ENCODE data around the gene LCE6A.

Gene LCE6A

DNA sequence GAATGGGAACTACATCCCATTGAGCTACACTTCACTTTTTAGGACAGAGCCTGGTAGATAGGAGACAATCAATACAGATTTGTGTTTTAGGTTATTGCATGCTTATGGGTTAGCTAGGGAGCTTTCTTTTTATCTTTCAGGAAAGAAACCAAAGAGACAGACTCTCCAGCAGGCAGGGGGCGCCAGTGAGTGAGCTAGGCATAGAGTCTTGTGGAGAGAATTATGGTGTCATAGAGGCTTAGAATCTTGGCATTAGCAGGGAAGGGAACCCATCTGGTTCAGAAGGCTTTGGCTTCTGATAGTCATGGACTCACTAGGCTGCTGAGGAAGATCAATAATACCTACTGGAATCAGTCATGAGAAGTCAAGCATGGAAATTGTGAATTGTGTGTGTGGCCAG lies 35.4 kb downstream of the LCE6A start, which contains the start of gene SMCP:
SMCP (plus strand) TSS at position 281 of the 400 bp plus-strand sequence. CDS start 6,101 bp downstream, outside the sequence.
- DNase-seq = no peak

DNA sequence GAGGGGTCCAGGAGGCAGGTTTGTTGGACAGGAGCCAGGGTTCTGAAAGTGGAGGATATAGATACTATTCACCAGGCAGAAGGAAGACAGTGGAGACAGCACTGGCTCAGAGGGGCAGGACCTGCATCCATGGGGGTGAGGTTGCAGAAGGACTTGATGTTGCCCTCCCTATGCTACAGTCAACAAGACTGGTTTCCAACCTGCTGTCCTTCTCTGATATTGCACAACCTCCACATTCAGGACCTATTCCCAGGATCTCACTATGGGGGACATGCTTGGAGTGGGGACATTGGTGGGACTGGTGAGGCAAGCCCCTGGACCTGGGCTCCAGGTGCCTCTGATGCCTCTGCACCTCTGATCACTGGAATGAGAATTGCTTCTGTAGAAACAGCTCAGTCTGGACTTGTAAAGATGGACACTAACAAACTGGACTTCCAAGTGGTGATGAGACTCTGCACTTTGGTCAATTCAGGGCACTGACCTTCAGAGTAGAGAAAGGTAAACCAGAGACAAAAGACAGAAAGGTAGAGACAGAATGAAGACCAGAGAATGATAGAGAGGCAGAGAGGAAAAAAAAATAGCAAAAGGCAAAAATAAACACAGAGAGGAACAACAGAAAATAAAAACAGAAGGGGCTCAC lies 37.0 kb downstream of the LCE6A start:
- DNase-seq = no peak

DNA sequence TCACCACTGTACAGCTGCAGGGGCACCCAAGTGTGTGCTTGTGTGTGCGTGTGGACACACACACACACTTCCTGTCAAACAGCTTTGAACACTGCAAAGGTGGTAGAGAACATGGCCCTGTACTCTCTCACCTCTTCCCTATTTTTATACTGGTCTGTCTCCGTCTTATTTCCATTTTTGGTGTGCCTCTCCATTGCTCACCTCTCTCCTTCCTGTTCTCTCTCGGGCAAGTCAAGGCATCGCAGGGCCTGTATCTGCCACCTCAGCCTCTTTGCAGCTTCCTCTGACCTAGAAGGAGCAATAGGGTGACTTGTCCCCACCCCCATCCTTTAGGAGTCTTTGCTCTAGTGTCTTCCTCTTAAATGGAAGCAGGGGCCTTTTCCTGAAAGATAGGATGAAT lies 37.7 kb downstream of the LCE6A start:
- no peak for DNase-seq

GRCh38 chr1:152880907-152881306 lies 38.3 kb downstream of the LCE6A start:
- DNase-seq = no peak

GRCh38 chr1:152884085-152884484 lies 41.4 kb downstream of the LCE6A start:
- DNase-seq = no peak

DNA sequence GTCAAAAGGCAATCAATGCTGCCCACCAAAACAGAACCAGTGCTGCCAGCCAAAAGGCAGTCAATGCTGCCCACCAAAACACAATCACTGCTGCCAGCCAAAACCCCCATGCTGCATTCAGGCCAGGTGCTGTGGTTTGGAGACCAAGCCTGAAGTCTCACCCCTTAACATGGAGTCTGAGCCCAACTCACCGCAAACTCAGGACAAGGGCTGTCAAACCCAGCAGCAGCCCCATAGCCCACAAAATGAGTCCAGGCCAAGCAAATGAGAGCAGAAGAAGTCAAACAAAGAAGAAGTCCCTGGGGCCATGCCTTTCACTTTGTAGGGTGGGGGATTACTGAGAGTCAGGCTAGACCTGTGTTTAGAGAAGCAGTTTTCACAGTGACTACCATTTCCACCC lies 41.9 kb downstream of the LCE6A start:
- no peak for DNase-seq

- DNase-seq = no peak
Observed at GRCh38 chr1:152884966-152885624, 42.4 kb downstream of the LCE6A start.

- DNase-seq = no peak
Observed at GRCh38 chr1:152886085-152886484, 43.4 kb downstream of the LCE6A start.

- no peak for DNase-seq
Observed at GRCh38 chr1:152886758-152887409, 44.2 kb downstream of the LCE6A start.

- no peak for DNase-seq
Observed at GRCh38 chr1:152888126-152888525, 45.5 kb downstream of the LCE6A start.

Measured in NCI-H1092 (cell line).